Neuronal stem cell (in vitro differentiated cells): ENCODE data around the gene BBS12.

Source experiments
- DNase-seq: peaks from one replicate; pipeline ENCODE4 v3.0.0-alpha.2; 2013; ENCODE audit warnings: low spot score
- H2AFZ ChIP-seq: one replicate; pipeline ENCODE4 v1.6.1; 2013; ENCODE audit warnings: mild to moderate bottlenecking, low read length, inconsistent platforms
- H2AK5ac ChIP-seq: 2 replicates; pipeline ENCODE4 v1.6.1; 2013; ENCODE audit warnings: low read depth, mild to moderate bottlenecking, inconsistent platforms, low read length, moderate library complexity, mixed read lengths
- H2BK120ac ChIP-seq: 2 replicates; pipeline ENCODE4 v1.6.1; 2013; ENCODE audit warnings: low read depth, mild to moderate bottlenecking, inconsistent platforms, low read length, moderate library complexity, mixed read lengths
- H2BK12ac ChIP-seq: one replicate; pipeline ENCODE4 v1.6.1; 2013; ENCODE audit warnings: low read length, inconsistent platforms
- H2BK15ac ChIP-seq: 2 replicates; pipeline ENCODE4 v1.6.1; 2013; ENCODE audit warnings: mild to moderate bottlenecking, low read length, inconsistent platforms, mixed read lengths
- H2BK5ac ChIP-seq: one replicate; pipeline ENCODE4 v1.6.1; 2013; ENCODE audit warnings: inconsistent platforms, mild to moderate bottlenecking, low read length, moderate library complexity
- H3K14ac ChIP-seq: one replicate; pipeline ENCODE4 v1.6.1; 2013; ENCODE audit warnings: low read length, inconsistent platforms
- H3K18ac ChIP-seq: 2 replicates; pipeline ENCODE4 v1.6.1; 2013; ENCODE audit warnings: low read length, inconsistent platforms
- H3K23ac ChIP-seq: 2 replicates; pipeline ENCODE4 v1.6.1; 2013; ENCODE audit warnings: low read depth, mild to moderate bottlenecking, mixed read lengths, low read length, inconsistent platforms; ENCODE audit not compliant: poor library complexity
- H3K27ac ChIP-seq: replicated peaks from 3 replicates; pipeline ENCODE4 v1.5.1; 2013; ENCODE audit warnings: low read length, inconsistent platforms
- H3K27me3 ChIP-seq, 3 experiments: 2 replicates each; pipeline ENCODE4 v1.6.1; 2013; ENCODE audit warnings: low read length in 3 of 3, mild to moderate bottlenecking in 2 of 3, inconsistent platforms in 1 of 3, low read depth in 1 of 3, mixed read lengths in 1 of 3, moderate library complexity in 1 of 3; ENCODE audit not compliant: control insufficient read depth in 3 of 3, insufficient read depth in 3 of 3
- H3K36me3 ChIP-seq, 2 donors: replicated peaks in 1 of 2; 2 replicates each; pipeline ENCODE4 v1.6.1; 2013; ENCODE audit warnings: low read length in 2 of 2; ENCODE audit not compliant: control insufficient read depth in 2 of 2, insufficient read depth in 2 of 2
- H3K4ac ChIP-seq: 2 replicates; pipeline ENCODE4 v1.6.1; 2013; ENCODE audit warnings: inconsistent platforms, mild to moderate bottlenecking, low read length, moderate library complexity
- H3K4me1 ChIP-seq, 2 donors: 1 replicate in 1 of 2; 2 replicates in 1 of 2; pipeline ENCODE4 v1.6.1; 2013; ENCODE audit warnings: low read length in 2 of 2, low read depth in 1 of 2; ENCODE audit not compliant: control insufficient read depth in 2 of 2, insufficient read depth in 1 of 2
- H3K4me2 ChIP-seq: one replicate; pipeline ENCODE4 v1.6.1; 2013; ENCODE audit warnings: mild to moderate bottlenecking, low read length, inconsistent platforms; ENCODE audit not compliant: insufficient read depth, poor library complexity, severe bottlenecking
- H3K4me3 ChIP-seq, 2 donors: 2 replicates each; pipeline ENCODE4 v1.5.1; 2013; ENCODE audit warnings: low read length in 2 of 2, mild to moderate bottlenecking in 2 of 2, inconsistent platforms in 1 of 2, moderate library complexity in 1 of 2
- H3K79me1 ChIP-seq: one replicate; pipeline ENCODE4 v1.6.1; 2013; ENCODE audit warnings: low read depth, mild to moderate bottlenecking, inconsistent platforms, low read length, moderate library complexity
- H3K9ac ChIP-seq: one replicate; pipeline ENCODE4 v1.6.1; 2013; ENCODE audit warnings: mild to moderate bottlenecking, low read depth, low read length, inconsistent platforms; ENCODE audit not compliant: poor library complexity
- H3K9me3 ChIP-seq, 2 donors: replicated peaks in 1 of 2; 2 replicates each; pipeline versions ENCODE3 to v1.6.1; 2013; ENCODE audit warnings: low read length in 2 of 2, mild to moderate bottlenecking in 2 of 2, inconsistent platforms in 1 of 2, low read depth in 1 of 2, mixed read lengths in 1 of 2, moderate library complexity in 1 of 2; ENCODE audit not compliant: control insufficient read depth in 2 of 2, insufficient read depth in 1 of 2
- H4K8ac ChIP-seq: one replicate; pipeline ENCODE4 v1.6.1; 2013; ENCODE audit warnings: low read depth, mild to moderate bottlenecking, inconsistent platforms, low read length, moderate library complexity
- H4K91ac ChIP-seq: one replicate; pipeline ENCODE4 v1.6.1; 2013; ENCODE audit warnings: low read length, low read depth, mild to moderate bottlenecking, inconsistent platforms; ENCODE audit not compliant: poor library complexity
- WGBS, 2 donors: extraction: QIAGEN DNeasy Blood & Tissue Kit; methylation state at CpG; one replicate each; pipeline ENCODE4 v1.1.7; 2013; ENCODE audit warnings: missing lambda C conversion rate in 2 of 2, mixed read lengths in 1 of 2; ENCODE audit not compliant: insufficient read length in 2 of 2, insufficient replicate concordance in 1 of 2; ENCODE audit errors: extremely low coverage in 2 of 2; 5-methylcytosine and 5-hydroxymethylcytosine counted together

Gene BBS12

GRCh38 chr4:122700178-122700725, 32.3 kb upstream of the BBS12 start:
- Histone ChIP-seq H3K18ac (peak overlapping the region; percentile 73), H3K4me2 (no peak overlapping the region)
- no CpG with 5 or more reads among the region's 8 CpGs for WGBS, 2 donors

GRCh38 chr4:122701061-122701460, 31.4 kb upstream of the BBS12 start:
- Histone ChIP-seq H2AFZ (no peak overlapping the region), H2BK5ac (no peak overlapping the region), H3K14ac (no peak overlapping the region), H3K4me3 (no peak overlapping the region), H4K8ac (no peak overlapping the region), H2BK15ac (no peak overlapping the region), H4K91ac (no peak overlapping the region), H3K4me1 (peaks cover 0 to 4% of the 10 kb centered on the region in 2 donors), H3K79me1 (no peaks in the 10 kb centered on the region), H3K4ac (no peak overlapping the region), H3K23ac (no peak overlapping the region), H2BK12ac (no peak overlapping the region), H3K9ac (no peak overlapping the region), H3K4me2 (no peak overlapping the region), H2BK120ac (no peak overlapping the region), H3K36me3 (no peaks in the 10 kb centered on the region), H3K18ac (no peak overlapping the region), H3K27me3 (peaks cover 0 to 2% (median 0%) of the 10 kb centered on the region in 3 experiments), H2AK5ac (no peak overlapping the region), H3K9me3 (no peaks in the 10 kb centered on the region), H3K27ac (no peak overlapping the region)
- DNase-seq = no peak
- WGBS, 2 donors = no CpG with 5 or more reads among the region's 5 CpGs

More at GRCh38 chr4:122700178-122700725, 32.3 kb upstream of the BBS12 start:
- Histone ChIP-seq H3K79me1 (no peaks in the 10 kb centered on the region), H2AK5ac (peak overlapping the region; percentile 23), H3K36me3 (no peaks in the 10 kb centered on the region), H3K9ac (no peak overlapping the region), H3K14ac (peak overlapping the region; percentile 84), H4K91ac (no peak overlapping the region), H3K23ac (peak overlapping the region; percentile 66), H2BK12ac (no peak overlapping the region), H2AFZ (no peak overlapping the region), H3K9me3 (no peaks in the 10 kb centered on the region), H2BK120ac (no peak overlapping the region), H2BK5ac (peak overlapping the region; percentile 48), H4K8ac (peak overlapping the region; percentile 86), H3K4me3 (no peak overlapping the region), H3K27ac (no peak overlapping the region), H3K4ac (no peak overlapping the region), H3K4me1 (peaks cover 0 to 4% of the 10 kb centered on the region in 2 donors), H3K27me3 (peaks cover 0 to 2% (median 0%) of the 10 kb centered on the region in 3 experiments), H2BK15ac (peak overlapping the region; percentile 38)
- no peak for DNase-seq

- Histone ChIP-seq H3K4me3 (no peak overlapping the region), H3K4me2 (no peak overlapping the region), H2BK120ac (no peak overlapping the region), H2BK15ac (no peak overlapping the region), H2AFZ (no peak overlapping the region), H3K36me3 (no peaks in the 10 kb centered on the region), H3K9me3 (no peaks in the 10 kb centered on the region), H3K9ac (no peak overlapping the region), H2BK5ac (no peak overlapping the region), H3K4me1 (peaks cover 0 to 4% of the 10 kb centered on the region in 2 donors), H3K79me1 (no peaks in the 10 kb centered on the region), H4K91ac (no peak overlapping the region), H3K23ac (no peak overlapping the region), H3K4ac (no peak overlapping the region), H3K18ac (no peak overlapping the region), H2BK12ac (no peak overlapping the region), H2AK5ac (no peak overlapping the region), H3K14ac (no peak overlapping the region), H3K27ac (no peak overlapping the region), H4K8ac (no peak overlapping the region), H3K27me3 (peaks cover 0 to 2% (median 0%) of the 10 kb centered on the region in 3 experiments)
- no CpG with 5 or more reads among the region's 1 CpG for WGBS, 2 donors
- DNase-seq = no peak
Measured at GRCh38 chr4:122701965-122702364, 30.5 kb upstream of the BBS12 start.

GRCh38 chr4:122702939-122703338, 29.6 kb upstream of the BBS12 start:
- no peak overlapping the region for H2AK5ac ChIP-seq
- no peak overlapping the region for H3K14ac ChIP-seq
- no peaks in the 10 kb centered on the region for H3K9me3 ChIP-seq
- no peak overlapping the region for H3K4me3 ChIP-seq
- H3K9ac ChIP-seq = no peak overlapping the region
- no peak overlapping the region for H3K23ac ChIP-seq
- no peaks in the 10 kb centered on the region for H3K36me3 ChIP-seq
- no peak overlapping the region for H2BK120ac ChIP-seq
- no peak overlapping the region for H2BK12ac ChIP-seq
- no peak overlapping the region for H2BK5ac ChIP-seq
- no CpG with 5 or more reads among the region's 3 CpGs for WGBS, 2 donors
- H3K27ac ChIP-seq = no peak overlapping the region
- no peaks in the 10 kb centered on the region for H3K79me1 ChIP-seq
- peaks cover 0 to 2% (median 0%) of the 10 kb centered on the region in 3 experiments for H3K27me3 ChIP-seq
- no peak overlapping the region for H3K4ac ChIP-seq
- no peak overlapping the region for H2AFZ ChIP-seq
- H3K18ac ChIP-seq = no peak overlapping the region
- H4K91ac ChIP-seq = no peak overlapping the region
- no peak overlapping the region for H3K4me2 ChIP-seq
- no peak overlapping the region for H2BK15ac ChIP-seq
- no peak for DNase-seq
- no peak overlapping the region for H4K8ac ChIP-seq
- peaks cover 0 to 4% of the 10 kb centered on the region in 2 donors for H3K4me1 ChIP-seq
